SK-N-SH (cell line): ENCODE data around the gene UBASH3B. TPM values are rescaled to one million over a fixed set of nuclear protein-coding genes. Genes with fewer than 3 reads are reported as not detected.

ENCODE experiments used
- CTCF ChIA-PET: fragments of 300-600, 350-600 bp; formaldehyde crosslinking; extraction: SDS; loops from one replicate; lab custom pipeline; 2021; lab: Yijun Ruan, JAX
- POLR2A ChIA-PET: fragments of 350-600 bp; sonication (Branson Sonifier 250); formaldehyde crosslinking; extraction: SDS; loops from one replicate; lab custom pipeline; 2020; ENCODE audit warnings: antibody characterized with exemption, inconsistent platforms; lab: Yijun Ruan, JAX
- DNase-seq: peaks from one replicate; pipeline ENCODE4 v3.0.0; 2012
- H2AFZ ChIP-seq: fragments of 200-600 bp; sonication (generic); 2 replicates; pipeline ENCODE4 v1.8.1; 2016; ENCODE audit warnings: antibody characterized with exemption, mild to moderate bottlenecking, low read depth
- H3F3A ChIP-seq: fragments of 200-600 bp; sonication (generic); replicated peaks from 2 replicates; pipeline ENCODE3; 2016; ENCODE audit warnings: antibody characterized with exemption, mild to moderate bottlenecking; ENCODE audit not compliant: insufficient read depth
- H3K27ac ChIP-seq, 2 experiments: fragments of 200-500 bp in 1 of 2; fragments of 200-600 bp in 1 of 2; sonication (Bioruptor generic) in 1 of 2; sonication (generic), shearing (Covaris generic) in 1 of 2; 2 replicates each; pipeline versions ENCODE4 v1.5.1 to v1.6.1; 2014 to 2016; ENCODE audit warnings: low read depth in 2 of 2, inconsistent platforms in 1 of 2, low read length in 1 of 2, mild to moderate bottlenecking in 1 of 2, mixed read lengths in 1 of 2
- H3K27me3 ChIP-seq: fragments of 200-600 bp; sonication (generic), shearing (Covaris generic); 2 replicates; pipeline ENCODE4 v1.6.1; 2016; ENCODE audit warnings: mixed run types; ENCODE audit not compliant: insufficient read depth
- H3K36me3 ChIP-seq, 2 experiments: fragments of 200-500 bp in 1 of 2; fragments of 200-600 bp in 1 of 2; sonication (Bioruptor generic) in 1 of 2; sonication (generic) in 1 of 2; replicated peaks in 1 of 2; 2 replicates each; pipeline versions ENCODE3 to v1.5.1; 2014 to 2016; ENCODE audit warnings: low read length in 1 of 2, mild to moderate bottlenecking in 1 of 2; ENCODE audit not compliant: insufficient read depth in 2 of 2, control insufficient read depth in 1 of 2
- H3K4me1 ChIP-seq, 2 experiments: fragments of 200-500 bp in 1 of 2; fragments of 200-600 bp in 1 of 2; sonication (Bioruptor generic) in 1 of 2; sonication (generic), shearing (Covaris generic) in 1 of 2; 2 replicates each; pipeline versions ENCODE4 v1.5.1 to v1.6.1; 2014 to 2016; ENCODE audit warnings: low read depth in 1 of 2, low read length in 1 of 2, mixed run types in 1 of 2; ENCODE audit not compliant: insufficient read depth in 2 of 2, control insufficient read depth in 1 of 2
- H3K4me2 ChIP-seq: fragments of 200-600 bp; sonication (generic), shearing (Covaris generic); 2 replicates; pipeline ENCODE4 v1.6.1; 2017; ENCODE audit warnings: mixed run types
- H3K4me3 ChIP-seq, 2 experiments: fragments of 200-500 bp in 1 of 2; fragments of 200-600 bp in 1 of 2; sonication (Bioruptor generic) in 1 of 2; sonication (generic), shearing (Covaris generic) in 1 of 2; 2 replicates each; pipeline versions ENCODE4 v1.5.1 to v1.8.1; 2014 to 2016; ENCODE audit warnings: low read depth in 2 of 2, inconsistent platforms in 1 of 2, low read length in 1 of 2, mild to moderate bottlenecking in 1 of 2, mixed read lengths in 1 of 2, moderate library complexity in 1 of 2
- H3K79me2 ChIP-seq: fragments of 200-600 bp; sonication (generic); 2 replicates; pipeline ENCODE4 v1.8.1; 2017; ENCODE audit warnings: mild to moderate bottlenecking; ENCODE audit not compliant: insufficient read depth
- H3K9ac ChIP-seq: fragments of 200-600 bp; sonication (generic); 2 replicates; pipeline ENCODE4 v1.6.1; 2017; ENCODE audit warnings: mixed run types
- H3K9me2 ChIP-seq: fragments of 200-600 bp; sonication (generic); 2 replicates; pipeline ENCODE4 v1.6.1; 2017; ENCODE audit warnings: mixed run types
- H3K9me3 ChIP-seq: fragments of 200-600 bp; sonication (generic); 2 replicates; pipeline ENCODE4 v1.6.1; 2017; ENCODE audit warnings: mixed run types, mild to moderate bottlenecking, moderate library complexity
- H4K20me1 ChIP-seq: fragments of 200-600 bp; sonication (generic); 2 replicates; pipeline ENCODE4 v1.6.1; 2017; ENCODE audit warnings: mild to moderate bottlenecking, mixed run types; ENCODE audit not compliant: insufficient read depth
- CHD2 ChIP-seq: fragments of 150-350 bp; IDR thresholded peaks from 2 replicates; pipeline ENCODE4 v1.6.1; 2018; ENCODE audit warnings: low read length; ENCODE audit not compliant: partially characterized antibody
- FOSL2 ChIP-seq: IDR thresholded peaks from 2 replicates; pipeline ENCODE4 v1.4.0; 2012; ENCODE audit warnings: low read depth, mild to moderate bottlenecking, moderate library complexity, borderline replicate concordance
- FOXJ3 ChIP-seq: sonication (generic); formaldehyde crosslinking; IDR thresholded peaks from 2 replicates; pipeline ENCODE4 v1.5.1; 2020; ENCODE audit warnings: mild to moderate bottlenecking, missing genetic modification reagents
- GABPA ChIP-seq: IDR thresholded peaks from 2 replicates; pipeline ENCODE4 v1.4.0; 2012; ENCODE audit warnings: low read depth, mild to moderate bottlenecking
- GATA2 ChIP-seq: sonication (generic); formaldehyde crosslinking; IDR thresholded peaks from 2 replicates; pipeline ENCODE4 v1.5.0; 2020; ENCODE audit warnings: mild to moderate bottlenecking, missing genetic modification reagents
- MEF2A ChIP-seq: IDR thresholded peaks from 2 replicates; pipeline ENCODE4 v1.4.0; 2012; ENCODE audit warnings: low read depth, borderline replicate concordance
- MXI1 ChIP-seq: IDR thresholded peaks from 2 replicates; pipeline ENCODE4 v1.6.1; 2012; ENCODE audit warnings: mild to moderate bottlenecking, low read depth, low read length, improper control_type of control experiment
- NFIC ChIP-seq: IDR thresholded peaks from 2 replicates; pipeline ENCODE4 v1.4.0; 2012; ENCODE audit warnings: borderline replicate concordance
- RAD21 ChIP-seq: IDR thresholded peaks from 2 replicates; pipeline ENCODE4 v1.6.1; 2012; ENCODE audit warnings: mild to moderate bottlenecking, low read length
- RXRA ChIP-seq: IDR thresholded peaks from 2 replicates; pipeline ENCODE4 v1.4.0; 2012; ENCODE audit warnings: low read depth, mild to moderate bottlenecking, borderline replicate concordance
- TCF12 ChIP-seq: IDR thresholded peaks from 2 replicates; pipeline ENCODE4 v1.4.0; 2012
- WGBS: methylation state at CpG from one replicate; pipeline ENCODE4 v1.1.6; 2017; ENCODE audit warnings: low lambda C conversion rate; 5-methylcytosine and 5-hydroxymethylcytosine counted together
- polyA plus RNA-seq, 3 experiments: library from polyadenylated mRNA; depleted of rRNA; stranded (reverse); fragments of >200 nt; gene quantifications; 2 replicates each; pipeline ENCODE4 v1.2.3, GENCODE V29; 2012
- TF ChIP-seq, protein P1 (sequence below): fragments of 150-350 bp; IDR thresholded peaks from 2 replicates; pipeline ENCODE4 v1.6.1; 2017; ENCODE audit warnings: antibody characterized with exemption, low read length, low read depth, borderline replicate concordance
- TF ChIP-seq, protein P2 (sequence below): IDR thresholded peaks from 2 replicates; pipeline ENCODE4 v1.6.1; 2012; ENCODE audit warnings: mild to moderate bottlenecking, low read depth, low read length, moderate library complexity
- TF ChIP-seq, protein P3 (sequence below): fragments of 150-350 bp; IDR thresholded peaks from 2 replicates; pipeline ENCODE4 v1.6.1; 2016; ENCODE audit warnings: mild to moderate bottlenecking, low read depth, low read length
- TF ChIP-seq, protein P4 (sequence below): fragments of 200-600 bp; sonication (generic); IDR thresholded peaks from 2 replicates; pipeline ENCODE4 v1.6.1; 2017; ENCODE audit warnings: antibody characterized with exemption, mild to moderate bottlenecking, moderate library complexity

UBASH3B gene
- polyA plus RNA-seq, 1 of the 3 experiments (the other 2 are of a cell fraction): 10.4 TPM

DNA sequence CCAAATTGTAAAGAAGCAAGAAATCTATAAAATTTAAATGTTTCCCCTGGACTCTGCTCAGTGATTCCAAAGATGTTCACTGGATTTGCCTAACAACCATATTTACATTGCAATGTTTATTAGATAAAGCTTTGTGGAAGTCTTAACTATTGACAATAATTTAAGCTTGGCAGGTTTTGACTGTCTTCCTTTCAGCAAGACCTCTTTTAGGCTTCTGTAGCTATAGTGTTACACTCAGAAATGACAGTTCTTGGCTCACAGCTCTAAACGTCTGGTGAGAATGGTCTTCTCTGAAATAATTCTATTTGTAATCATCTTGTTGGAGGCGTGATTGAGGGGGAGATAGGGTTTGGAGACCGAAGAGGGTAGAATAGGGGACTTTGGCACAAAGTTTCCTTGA is 138.0 kb downstream of the UBASH3B start:
- 85% methylated on average over 3 of the region's 3 CpGs for WGBS
- CTCF ChIA-PET: interaction anchor here (1.5 to 5.4 kb wide), 2 partner anchors 12 to 60 kb away, joined by 5 to 56 read pairs; no protein-coding TSS in a partner anchor

More for the DNA sequence above, 138.0 kb downstream of the UBASH3B start:
- Histone ChIP-seq H3F3A (peaks cover 33% of the 10 kb centered on the region), H3K27me3 (no peaks in the 10 kb centered on the region), H3K27ac (no peak overlapping the region), H3K36me3 (peaks cover 6 to 38% of the 10 kb centered on the region in 2 experiments), H3K4me1 (peaks cover 0 to 11% of the 10 kb centered on the region in 2 experiments; a peak in 2 of 4 replicates), H3K9ac (no peak overlapping the region), H4K20me1 (no peaks in the 10 kb centered on the region), H3K9me2 (no peaks in the 10 kb centered on the region), H2AFZ (no peak overlapping the region), H3K79me2 (no peaks in the 10 kb centered on the region), H3K9me3 (no peaks in the 10 kb centered on the region), H3K4me3 (no peak overlapping the region), H3K4me2 (no peak overlapping the region)
- no peak for TF ChIP-seq FOSL2
- TF ChIP-seq RAD21: no peak
- no peak for TF ChIP-seq GATA2 (CRISPR knock-in tag)
- TF ChIP-seq, protein P1, sequence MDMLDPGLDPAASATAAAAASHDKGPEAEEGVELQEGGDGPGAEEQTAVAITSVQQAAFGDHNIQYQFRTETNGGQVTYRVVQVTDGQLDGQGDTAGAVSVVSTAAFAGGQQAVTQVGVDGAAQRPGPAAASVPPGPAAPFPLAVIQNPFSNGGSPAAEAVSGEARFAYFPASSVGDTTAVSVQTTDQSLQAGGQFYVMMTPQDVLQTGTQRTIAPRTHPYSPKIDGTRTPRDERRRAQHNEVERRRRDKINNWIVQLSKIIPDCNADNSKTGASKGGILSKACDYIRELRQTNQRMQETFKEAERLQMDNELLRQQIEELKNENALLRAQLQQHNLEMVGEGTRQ: no peak
- no peak for TF ChIP-seq NFIC
- no peak for TF ChIP-seq RXRA
- TF ChIP-seq MEF2A: no peak
- no peak for TF ChIP-seq TCF12
- TF ChIP-seq, protein P2, sequence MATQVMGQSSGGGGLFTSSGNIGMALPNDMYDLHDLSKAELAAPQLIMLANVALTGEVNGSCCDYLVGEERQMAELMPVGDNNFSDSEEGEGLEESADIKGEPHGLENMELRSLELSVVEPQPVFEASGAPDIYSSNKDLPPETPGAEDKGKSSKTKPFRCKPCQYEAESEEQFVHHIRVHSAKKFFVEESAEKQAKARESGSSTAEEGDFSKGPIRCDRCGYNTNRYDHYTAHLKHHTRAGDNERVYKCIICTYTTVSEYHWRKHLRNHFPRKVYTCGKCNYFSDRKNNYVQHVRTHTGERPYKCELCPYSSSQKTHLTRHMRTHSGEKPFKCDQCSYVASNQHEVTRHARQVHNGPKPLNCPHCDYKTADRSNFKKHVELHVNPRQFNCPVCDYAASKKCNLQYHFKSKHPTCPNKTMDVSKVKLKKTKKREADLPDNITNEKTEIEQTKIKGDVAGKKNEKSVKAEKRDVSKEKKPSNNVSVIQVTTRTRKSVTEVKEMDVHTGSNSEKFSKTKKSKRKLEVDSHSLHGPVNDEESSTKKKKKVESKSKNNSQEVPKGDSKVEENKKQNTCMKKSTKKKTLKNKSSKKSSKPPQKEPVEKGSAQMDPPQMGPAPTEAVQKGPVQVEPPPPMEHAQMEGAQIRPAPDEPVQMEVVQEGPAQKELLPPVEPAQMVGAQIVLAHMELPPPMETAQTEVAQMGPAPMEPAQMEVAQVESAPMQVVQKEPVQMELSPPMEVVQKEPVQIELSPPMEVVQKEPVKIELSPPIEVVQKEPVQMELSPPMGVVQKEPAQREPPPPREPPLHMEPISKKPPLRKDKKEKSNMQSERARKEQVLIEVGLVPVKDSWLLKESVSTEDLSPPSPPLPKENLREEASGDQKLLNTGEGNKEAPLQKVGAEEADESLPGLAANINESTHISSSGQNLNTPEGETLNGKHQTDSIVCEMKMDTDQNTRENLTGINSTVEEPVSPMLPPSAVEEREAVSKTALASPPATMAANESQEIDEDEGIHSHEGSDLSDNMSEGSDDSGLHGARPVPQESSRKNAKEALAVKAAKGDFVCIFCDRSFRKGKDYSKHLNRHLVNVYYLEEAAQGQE: no peak
- TF ChIP-seq MXI1: no peak
- TF ChIP-seq, protein P3, sequence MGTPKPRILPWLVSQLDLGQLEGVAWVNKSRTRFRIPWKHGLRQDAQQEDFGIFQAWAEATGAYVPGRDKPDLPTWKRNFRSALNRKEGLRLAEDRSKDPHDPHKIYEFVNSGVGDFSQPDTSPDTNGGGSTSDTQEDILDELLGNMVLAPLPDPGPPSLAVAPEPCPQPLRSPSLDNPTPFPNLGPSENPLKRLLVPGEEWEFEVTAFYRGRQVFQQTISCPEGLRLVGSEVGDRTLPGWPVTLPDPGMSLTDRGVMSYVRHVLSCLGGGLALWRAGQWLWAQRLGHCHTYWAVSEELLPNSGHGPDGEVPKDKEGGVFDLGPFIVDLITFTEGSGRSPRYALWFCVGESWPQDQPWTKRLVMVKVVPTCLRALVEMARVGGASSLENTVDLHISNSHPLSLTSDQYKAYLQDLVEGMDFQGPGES: no peak
- TF ChIP-seq, protein P4, sequence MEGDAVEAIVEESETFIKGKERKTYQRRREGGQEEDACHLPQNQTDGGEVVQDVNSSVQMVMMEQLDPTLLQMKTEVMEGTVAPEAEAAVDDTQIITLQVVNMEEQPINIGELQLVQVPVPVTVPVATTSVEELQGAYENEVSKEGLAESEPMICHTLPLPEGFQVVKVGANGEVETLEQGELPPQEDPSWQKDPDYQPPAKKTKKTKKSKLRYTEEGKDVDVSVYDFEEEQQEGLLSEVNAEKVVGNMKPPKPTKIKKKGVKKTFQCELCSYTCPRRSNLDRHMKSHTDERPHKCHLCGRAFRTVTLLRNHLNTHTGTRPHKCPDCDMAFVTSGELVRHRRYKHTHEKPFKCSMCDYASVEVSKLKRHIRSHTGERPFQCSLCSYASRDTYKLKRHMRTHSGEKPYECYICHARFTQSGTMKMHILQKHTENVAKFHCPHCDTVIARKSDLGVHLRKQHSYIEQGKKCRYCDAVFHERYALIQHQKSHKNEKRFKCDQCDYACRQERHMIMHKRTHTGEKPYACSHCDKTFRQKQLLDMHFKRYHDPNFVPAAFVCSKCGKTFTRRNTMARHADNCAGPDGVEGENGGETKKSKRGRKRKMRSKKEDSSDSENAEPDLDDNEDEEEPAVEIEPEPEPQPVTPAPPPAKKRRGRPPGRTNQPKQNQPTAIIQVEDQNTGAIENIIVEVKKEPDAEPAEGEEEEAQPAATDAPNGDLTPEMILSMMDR: no peak
- no peak for TF ChIP-seq CHD2
- TF ChIP-seq FOXJ3 (CRISPR knock-in tag): no peak
- TF ChIP-seq GABPA: no peak
- POLR2A ChIA-PET: no interaction called here
- DNase-seq: no peak
